IPS-NIHi7 (cell line): ENCODE measurements around the gene SPRED2.

Experiments
- DNase-seq: peaks from one replicate; pipeline ENCODE4 v3.0.0; 2012; ENCODE audit warnings: mixed read lengths; ENCODE audit errors: extremely low spot score

Gene SPRED2

GRCh38 chr2:65366595-65367125 lies 65.7 kb downstream of the SPRED2 start:
- DNase-seq = no peak

GRCh38 chr2:65364986-65365733 lies 67.2 kb downstream of the SPRED2 start:
- DNase-seq = no peak

GRCh38 chr2:65363879-65364666 lies 68.3 kb downstream of the SPRED2 start:
- no peak for DNase-seq

- DNase-seq = no peak
Observed at GRCh38 chr2:65361623-65362022, 70.8 kb downstream of the SPRED2 start.

- DNase-seq = no peak
Observed at GRCh38 chr2:65360441-65360840, 72.0 kb downstream of the SPRED2 start.

GRCh38 chr2:65358678-65359400 lies 73.6 kb downstream of the SPRED2 start:
- no peak for DNase-seq

GRCh38 chr2:65357959-65358294 lies 74.5 kb downstream of the SPRED2 start:
- DNase-seq = no peak

- DNase-seq = no peak
Observed at GRCh38 chr2:65357095-65357958, 75.1 kb downstream of the SPRED2 start.

- no peak for DNase-seq
Observed at GRCh38 chr2:65355186-65355831, 77.1 kb downstream of the SPRED2 start.

- DNase-seq = no peak
Observed at GRCh38 chr2:65354773-65355172, 77.6 kb downstream of the SPRED2 start.

GRCh38 chr2:65353927-65354326 lies 78.5 kb downstream of the SPRED2 start:
- no peak for DNase-seq

- DNase-seq = peak; percentile 51
Observed at GRCh38 chr2:65353046-65353445, 79.4 kb downstream of the SPRED2 start.

- DNase-seq = no peak
Observed at GRCh38 chr2:65351948-65352595, 80.3 kb downstream of the SPRED2 start.

GRCh38 chr2:65351234-65351947 lies 81.0 kb downstream of the SPRED2 start:
- DNase-seq = peak; percentile 31

GRCh38 chr2:65350651-65351056 lies 81.7 kb downstream of the SPRED2 start:
- DNase-seq = peak; percentile 61

GRCh38 chr2:65349863-65350262 lies 82.5 kb downstream of the SPRED2 start:
- DNase-seq = no peak

- no peak for DNase-seq
Observed at GRCh38 chr2:65347913-65348312, 84.5 kb downstream of the SPRED2 start.

GRCh38 chr2:65345631-65346030 lies 86.8 kb downstream of the SPRED2 start:
- no peak for DNase-seq

- no peak for DNase-seq
Observed at GRCh38 chr2:65344689-65345088, 87.7 kb downstream of the SPRED2 start.

GRCh38 chr2:65344182-65344581 lies 88.2 kb downstream of the SPRED2 start:
- no peak for DNase-seq
